Measurements from ENCODE around the gene TAS2R41. TPM values are rescaled to one million over a fixed set of nuclear protein-coding genes. Genes with fewer than 3 reads are reported as not detected.

Gene TAS2R41
- total and polyA plus RNA-seq, 7 donors = 1.6 TPM; not detected in 6

GRCh38 chr7:143499246-143499645 lies 21.6 kb downstream of the TAS2R41 start:
- no peak for TF ChIP-seq EP300 (IDR thresholded peaks at IDR 0.05)
- TF ChIP-seq POLR2AphosphoS5 (IDR thresholded peaks at IDR 0.05) = peak in 1 of 4 donors; percentile 34
- Histone ChIP-seq H3K36me3 (no peaks in the 10 kb centered on the region), H3K4me3 (no peak overlapping the region), H3K27me3 (no peaks in the 10 kb centered on the region), H3K27ac (peak overlapping the region; percentile 11 to 68 (median 49)), H3K4me1 (no peaks in the 10 kb centered on the region), H3K9me3 (no peaks in the 10 kb centered on the region)
- intact Hi-C loops (cut with DNase I) = no loop called here
- WGBS, 2 donors = 6 to 28% methylated on average over 2 of the region's 2 CpGs
- no peak for DNase-seq

DNA sequence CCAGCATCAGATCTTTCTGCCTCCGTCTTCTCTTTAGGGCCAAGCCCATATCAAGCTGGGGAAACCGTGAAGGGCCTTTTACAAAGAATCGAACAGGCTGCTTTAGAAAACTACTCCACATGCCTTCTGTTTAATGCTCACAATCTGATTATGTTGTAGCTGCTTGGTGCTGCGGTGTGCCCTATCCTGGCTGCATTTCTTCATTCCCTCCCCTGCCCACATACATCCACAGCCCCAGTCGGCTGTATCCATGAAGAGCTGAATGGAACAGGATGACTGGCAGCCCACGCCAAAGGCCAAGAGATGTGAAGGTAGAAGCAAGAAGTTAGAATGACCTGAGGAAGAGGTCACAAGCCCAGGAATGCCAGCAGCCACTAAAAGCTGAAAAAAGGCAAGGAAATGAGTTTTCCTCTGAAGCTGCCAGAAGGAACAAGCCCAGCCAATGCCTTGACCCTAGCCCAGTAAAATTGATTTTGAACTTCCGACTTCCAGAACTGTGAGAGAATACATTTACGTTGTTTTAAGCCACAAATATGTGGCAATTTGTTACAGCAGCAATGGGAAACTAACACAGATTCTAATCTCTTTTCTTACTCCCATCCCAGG lies 22.2 kb downstream of the TAS2R41 start:
- Histone ChIP-seq H3K36me3 (no peaks in the 10 kb centered on the region), H3K4me1 (no peaks in the 10 kb centered on the region), H3K27me3 (no peaks in the 10 kb centered on the region), H3K9me3 (no peaks in the 10 kb centered on the region), H3K4me3 (no peak overlapping the region), H3K27ac (peak overlapping the region; percentile 11 to 68 (median 49))
- intact Hi-C loops (cut with DNase I) = no loop called here
- WGBS, 2 donors = 89 to 90% methylated on average over 8 of the region's 8 CpGs
- DNase-seq = no peak
- TF ChIP-seq POLR2A (IDR thresholded peaks at IDR 0.05) = no peak
- TF ChIP-seq EP300 (IDR thresholded peaks at IDR 0.05) = no peak
- no peak for TF ChIP-seq POLR2AphosphoS5 (IDR thresholded peaks at IDR 0.05)
- TF ChIP-seq CTCF (IDR thresholded peaks at IDR 0.05) = no peak

- no peak overlapping the region for H3K27ac ChIP-seq
- no peaks in the 10 kb centered on the region for H3K9me3 ChIP-seq
- H3K4me1 ChIP-seq = no peaks in the 10 kb centered on the region
- TF ChIP-seq POLR2AphosphoS5 (IDR thresholded peaks at IDR 0.05) (no peak), POLR2A (IDR thresholded peaks at IDR 0.05) (no peak), CTCF (IDR thresholded peaks at IDR 0.05) (no peak), EP300 (IDR thresholded peaks at IDR 0.05) (no peak)
- 70 to 87% methylated on average over 2 of the region's 2 CpGs for WGBS, 2 donors
- H3K27me3 ChIP-seq = no peaks in the 10 kb centered on the region
- no peak for DNase-seq
- intact Hi-C loops (cut with DNase I) = no loop called here
- no peak overlapping the region for H3K4me3 ChIP-seq
- no peaks in the 10 kb centered on the region for H3K36me3 ChIP-seq
These were observed 25.6 kb downstream of the TAS2R41 start for GRCh38 chr7:143503261-143503660.

DNA sequence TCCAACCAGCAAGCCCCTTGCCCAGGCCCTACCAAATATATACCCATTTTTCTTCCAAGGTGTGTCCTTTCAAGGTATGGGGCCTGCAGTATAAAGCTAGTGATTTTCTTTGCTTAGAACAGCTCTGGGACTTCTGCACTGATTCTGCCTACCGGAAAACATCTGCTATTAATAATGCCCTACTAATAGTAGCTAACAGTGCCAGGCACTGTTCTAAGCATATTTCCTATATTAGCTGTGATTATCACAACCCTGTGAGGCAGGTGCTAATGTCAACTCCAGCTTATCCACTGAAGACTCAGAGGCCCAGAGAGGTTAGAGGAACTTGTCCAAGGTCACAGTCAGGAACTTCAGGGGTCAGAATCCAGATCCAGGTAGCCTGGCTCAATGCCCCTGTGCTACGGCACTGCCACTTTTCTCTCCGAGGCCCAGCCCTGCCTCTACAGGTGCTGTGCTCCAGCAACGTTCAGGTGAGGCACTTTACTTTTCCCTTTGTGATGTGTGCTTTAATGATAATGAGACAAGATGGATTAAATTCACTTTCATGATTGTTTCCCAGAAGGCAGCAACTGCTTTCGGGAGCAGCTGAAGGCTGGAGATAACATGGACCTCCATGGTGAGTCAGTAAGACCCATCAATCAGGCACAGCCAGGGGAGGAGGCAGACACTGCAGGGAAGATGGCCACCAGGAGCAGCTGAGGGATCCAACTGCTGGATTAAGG lies 26.7 kb downstream of the TAS2R41 start:
- Histone ChIP-seq H3K9me3 (no peaks in the 10 kb centered on the region), H3K36me3 (no peaks in the 10 kb centered on the region), H3K27ac (no peak overlapping the region), H3K4me3 (no peak overlapping the region), H3K27me3 (no peaks in the 10 kb centered on the region), H3K4me1 (no peaks in the 10 kb centered on the region)
- no peak for TF ChIP-seq CTCF (IDR thresholded peaks at IDR 0.05)
- TF ChIP-seq POLR2A (IDR thresholded peaks at IDR 0.05) = no peak
- DNase-seq = no peak
- 89 to 93% methylated on average over 5 of the region's 5 CpGs for WGBS, 2 donors
- intact Hi-C loops (cut with DNase I) = no loop called here

GRCh38 chr7:143504937-143505297 lies 27.2 kb downstream of the TAS2R41 start:
- no peaks in the 10 kb centered on the region for H3K9me3 ChIP-seq
- no peaks in the 10 kb centered on the region for H3K27me3 ChIP-seq
- no peaks in the 10 kb centered on the region for H3K36me3 ChIP-seq
- intact Hi-C loops (cut with DNase I) = no loop called here
- no peak for DNase-seq
- H3K4me1 ChIP-seq = no peaks in the 10 kb centered on the region
- no peak overlapping the region for H3K4me3 ChIP-seq
- no peak for TF ChIP-seq POLR2AphosphoS5 (IDR thresholded peaks at IDR 0.05)
- TF ChIP-seq EP300 (IDR thresholded peaks at IDR 0.05) = no peak
- TF ChIP-seq CTCF (IDR thresholded peaks at IDR 0.05) = no peak
- no peak for TF ChIP-seq POLR2A (IDR thresholded peaks at IDR 0.05)
- no peak overlapping the region for H3K27ac ChIP-seq
